BJ (cell line): Measurements from ENCODE around the gene EPOP. TPM values are rescaled to one million over a fixed set of nuclear protein-coding genes. Genes with fewer than 3 reads are reported as not detected.

Experiments used
- CTCF ChIA-PET: fragments of 350-600 bp; formaldehyde crosslinking; extraction: SDS; loops from one replicate; lab custom pipeline; 2021; ENCODE audit warnings: antibody characterized with exemption, inconsistent platforms; lab: Yijun Ruan, JAX
- POLR2A ChIA-PET: fragments of 300-600 bp; sonication (Branson Sonifier 250); formaldehyde crosslinking; extraction: SDS; loops from one replicate; lab custom pipeline; 2021; ENCODE audit warnings: antibody characterized with exemption; lab: Charles Lee
- DNase-seq: peaks from one replicate; pipeline ENCODE4 v3.0.0-alpha.2; 2011; ENCODE audit warnings: low read depth
- H3K27me3 ChIP-seq: 2 replicates; pipeline ENCODE4 v1.6.0; 2011; ENCODE audit warnings: low read length; ENCODE audit not compliant: control insufficient read depth, insufficient read depth
- H3K36me3 ChIP-seq: 2 replicates; pipeline ENCODE4 v1.5.1; 2011; ENCODE audit warnings: low read length; ENCODE audit not compliant: control insufficient read depth, insufficient read depth
- H3K4me3 ChIP-seq: 2 replicates; pipeline ENCODE4 v1.5.1; 2011; ENCODE audit warnings: low read depth, mild to moderate bottlenecking, control low read depth, low read length
- CTCF ChIP-seq: IDR thresholded peaks from 2 replicates; pipeline ENCODE4 v1.5.1; 2011; ENCODE audit warnings: low read depth, mild to moderate bottlenecking, control low read depth, inconsistent platforms, low read length, moderate library complexity; ENCODE audit not compliant: insufficient read depth
- polyA plus RNA-seq: library from polyadenylated mRNA; depleted of rRNA; stranded (reverse); fragments of >200 nt; gene quantifications from 2 replicates; pipeline ENCODE4 v1.2.3, GENCODE V29; 2011

The EPOP gene
- polyA plus RNA-seq, 1 experiment = 0.52 TPM

- CTCF ChIA-PET = no interaction called here
- Histone ChIP-seq H3K36me3 (no peaks in the 10 kb centered on the region; the same call in 1 of the 2 replicates), H3K27me3 (no peaks in the 10 kb centered on the region; the same call in 1 of the 2 replicates), H3K4me3 (peak overlapping the region; percentile 76)
- POLR2A ChIA-PET = no interaction called here
- TF ChIP-seq CTCF = no peak
- DNase-seq = no peak
Observed at GRCh38 chr17:38702916-38703741, 28.4 kb upstream of the EPOP start.

- H3K27me3 ChIP-seq = no peaks in the 10 kb centered on the region; the same call in none of the 2 replicates
- no peak for DNase-seq
- CTCF ChIA-PET = interaction anchor here (1.0 to 1.5 kb wide), 2 partner anchors 15 to 25 kb away, joined by 3 read pairs; no protein-coding TSS in a partner anchor
- peak overlapping the region; percentile 76 for H3K4me3 ChIP-seq
- POLR2A ChIA-PET = no interaction called here
- H3K36me3 ChIP-seq = no peaks in the 10 kb centered on the region
- no peak for TF ChIP-seq CTCF
Observed at GRCh38 chr17:38702166-38702915, 27.6 kb upstream of the EPOP start.

- TF ChIP-seq CTCF = no peak
- Histone ChIP-seq H3K4me3 (peak overlapping the region; percentile 76), H3K36me3 (no peaks in the 10 kb centered on the region), H3K27me3 (no peaks in the 10 kb centered on the region; the same call in none of the 2 replicates)
- CTCF ChIA-PET = interaction anchor here (1.0 to 1.5 kb wide), 2 partner anchors 14 to 25 kb away, joined by 3 read pairs; no protein-coding TSS in a partner anchor
- POLR2A ChIA-PET = no interaction called here
- no peak for DNase-seq
Observed at GRCh38 chr17:38701504-38702165, 26.9 kb upstream of the EPOP start.

GRCh38 chr17:38698760-38699159 lies 24.0 kb upstream of the EPOP start:
- no peaks in the 10 kb centered on the region; the same call in none of the 2 replicates for H3K27me3 ChIP-seq
- no peak for DNase-seq
- POLR2A ChIA-PET = no interaction called here
- H3K36me3 ChIP-seq = no peaks in the 10 kb centered on the region
- TF ChIP-seq CTCF = no peak
- no peak overlapping the region for H3K4me3 ChIP-seq
- CTCF ChIA-PET = no interaction called here
